Neural cell (in vitro differentiated cells): Measurements from ENCODE around the gene DIP2C. TPM values are rescaled to one million over a fixed set of nuclear protein-coding genes. Genes with fewer than 3 reads are reported as not detected.

Experiments
- H2AFZ ChIP-seq: fragments of 200-600, 300-800 bp; sonication (generic), shearing (Covaris generic); 2 replicates; pipeline ENCODE4 v1.6.0; 2014; ENCODE audit warnings: low read depth, mild to moderate bottlenecking, antibody characterized with exemption, low read length, moderate library complexity
- H3F3A ChIP-seq: fragments of 200-600 bp; shearing (Covaris generic); 2 replicates; pipeline ENCODE4 v1.6.1; 2016; ENCODE audit warnings: mild to moderate bottlenecking, moderate library complexity, mixed read lengths, antibody characterized with exemption, low read length; ENCODE audit not compliant: insufficient read depth, poor library complexity, severe bottlenecking
- H3K27ac ChIP-seq: fragments of 200-600, 300-800 bp; sonication (generic), shearing (Covaris generic); 2 replicates; pipeline ENCODE4 v1.5.1; 2014; ENCODE audit warnings: mild to moderate bottlenecking, low read length, moderate library complexity
- H3K27me3 ChIP-seq: fragments of 300-800, 200-600 bp; sonication (generic), shearing (Covaris generic); 2 replicates; pipeline ENCODE4 v1.6.0; 2014; ENCODE audit warnings: mild to moderate bottlenecking, low read depth, low read length, moderate library complexity; ENCODE audit not compliant: insufficient read depth
- H3K36me3 ChIP-seq: fragments of 300-800, 200-600 bp; sonication (generic), shearing (Covaris generic); 2 replicates; pipeline ENCODE4 v1.5.1; 2014; ENCODE audit warnings: mild to moderate bottlenecking, antibody characterized with exemption, low read length, moderate library complexity; ENCODE audit not compliant: insufficient read depth
- H3K4me2 ChIP-seq: fragments of 300-800, 200-600 bp; sonication (generic), shearing (Covaris generic); 2 replicates; pipeline ENCODE4 v1.6.0; 2014; ENCODE audit warnings: mild to moderate bottlenecking, low read length
- H3K4me3 ChIP-seq: fragments of 300-800, 200-600 bp; sonication (generic), shearing (Covaris generic); 2 replicates; pipeline ENCODE4 v1.5.1; 2014; ENCODE audit warnings: mild to moderate bottlenecking, low read length, moderate library complexity
- H3K79me2 ChIP-seq: fragments of 200-600 bp; shearing (Covaris generic); replicated peaks from 2 replicates; pipeline ENCODE4 v1.6.0; 2014; ENCODE audit warnings: mild to moderate bottlenecking, low read length, moderate library complexity; ENCODE audit not compliant: insufficient read depth
- H3K9ac ChIP-seq: fragments of 300-800, 200-600 bp; sonication (generic), shearing (Covaris generic); 2 replicates; pipeline ENCODE4 v1.6.1; 2016; ENCODE audit warnings: mild to moderate bottlenecking, low read length, mixed read lengths
- H3K9me2 ChIP-seq: fragments of 200-600 bp; shearing (Covaris generic); 2 replicates; pipeline ENCODE4 v1.6.1; 2016; ENCODE audit warnings: mild to moderate bottlenecking, low read length, mixed read lengths; ENCODE audit not compliant: insufficient read depth
- H3K9me3 ChIP-seq: fragments of 200-600, 300-800 bp; sonication (generic), shearing (Covaris generic); 2 replicates; pipeline ENCODE4 v1.6.1; 2016; ENCODE audit warnings: mild to moderate bottlenecking, mixed run types, low read length, moderate library complexity, mixed read lengths
- H4K20me1 ChIP-seq: fragments of 200-600 bp; shearing (Covaris generic); 2 replicates; pipeline ENCODE4 v1.6.1; 2016; ENCODE audit warnings: mild to moderate bottlenecking, mixed run types; ENCODE audit not compliant: insufficient read depth
- CTCF ChIP-seq: fragments of 450-650 bp; IDR thresholded peaks from 2 replicates; pipeline ENCODE4 v1.5.1; 2014; ENCODE audit warnings: antibody characterized with exemption, mild to moderate bottlenecking, moderate library complexity; ENCODE audit not compliant: poor library complexity, severe bottlenecking
- EP300 ChIP-seq: fragments of 450-650 bp; conservative IDR thresholded peaks from 2 replicates; pipeline ENCODE4 v1.6.1; 2014; ENCODE audit warnings: antibody characterized with exemption, mild to moderate bottlenecking, moderate library complexity; ENCODE audit not compliant: poor library complexity, severe bottlenecking
- EZH2 ChIP-seq: fragments of 200-600, 300-800 bp; shearing (Covaris generic), sonication (generic); IDR thresholded peaks from 2 replicates; pipeline ENCODE4 v1.6.1; 2014; ENCODE audit warnings: antibody characterized with exemption, low read length, borderline replicate concordance, mild to moderate bottlenecking; ENCODE audit not compliant: insufficient read depth, poor library complexity, severe bottlenecking
- MXI1 ChIP-seq: fragments of 450-650 bp; conservative IDR thresholded peaks from 2 replicates; pipeline ENCODE4 v1.6.1; 2014; ENCODE audit warnings: antibody characterized with exemption, mild to moderate bottlenecking; ENCODE audit not compliant: poor library complexity, severe bottlenecking
- POLR2AphosphoS5 ChIP-seq: IDR thresholded peaks from 2 replicates; pipeline ENCODE4 v1.6.1; 2012
- RAD21 ChIP-seq: fragments of 450-650 bp; conservative IDR thresholded peaks from 2 replicates; pipeline ENCODE4 v1.6.1; 2014; ENCODE audit warnings: antibody characterized with exemption, mild to moderate bottlenecking, moderate library complexity
- SMC3 ChIP-seq: fragments of 450-650 bp; conservative IDR thresholded peaks from 2 replicates; pipeline ENCODE4 v1.6.1; 2014; ENCODE audit warnings: antibody characterized with exemption, mild to moderate bottlenecking, moderate library complexity; ENCODE audit not compliant: poor library complexity
- TAF1 ChIP-seq: IDR thresholded peaks from 2 replicates; pipeline ENCODE4 v1.6.1; 2012; ENCODE audit warnings: low read depth
- polyA plus RNA-seq: library from polyadenylated mRNA; depleted of rRNA; stranded (reverse); fragments of >200 nt; gene quantifications from 2 replicates; pipeline ENCODE4 v1.2.3, GENCODE V29; 2014
- TF ChIP-seq, protein P1 (sequence below): IDR thresholded peaks from 2 replicates; pipeline ENCODE4 v1.6.1; 2012; ENCODE audit warnings: borderline replicate concordance

The DIP2C gene
- polyA plus RNA-seq, 1 donor from 2014 or later: 24.1 TPM

- no peak overlapping the region for H3K9ac ChIP-seq
- no peaks in the 10 kb centered on the region for H3F3A ChIP-seq
- H3K4me2 ChIP-seq: no peak overlapping the region
- H3K4me3 ChIP-seq: no peak overlapping the region
- no peaks in the 10 kb centered on the region for H3K9me3 ChIP-seq
- H3K27me3 ChIP-seq: no peaks in the 10 kb centered on the region
- H3K9me2 ChIP-seq: no peaks in the 10 kb centered on the region
- H3K36me3 ChIP-seq: no peaks in the 10 kb centered on the region
- no peak overlapping the region for H3K27ac ChIP-seq
- no peaks in the 10 kb centered on the region for H4K20me1 ChIP-seq
- H3K79me2 ChIP-seq: no peaks in the 10 kb centered on the region
- TF ChIP-seq POLR2AphosphoS5: no peak
- TF ChIP-seq EZH2: no peak
- H2AFZ ChIP-seq: no peak overlapping the region
These were observed 298.2 kb downstream of the DIP2C start for GRCh38 chr10:391305-391704.

DNA sequence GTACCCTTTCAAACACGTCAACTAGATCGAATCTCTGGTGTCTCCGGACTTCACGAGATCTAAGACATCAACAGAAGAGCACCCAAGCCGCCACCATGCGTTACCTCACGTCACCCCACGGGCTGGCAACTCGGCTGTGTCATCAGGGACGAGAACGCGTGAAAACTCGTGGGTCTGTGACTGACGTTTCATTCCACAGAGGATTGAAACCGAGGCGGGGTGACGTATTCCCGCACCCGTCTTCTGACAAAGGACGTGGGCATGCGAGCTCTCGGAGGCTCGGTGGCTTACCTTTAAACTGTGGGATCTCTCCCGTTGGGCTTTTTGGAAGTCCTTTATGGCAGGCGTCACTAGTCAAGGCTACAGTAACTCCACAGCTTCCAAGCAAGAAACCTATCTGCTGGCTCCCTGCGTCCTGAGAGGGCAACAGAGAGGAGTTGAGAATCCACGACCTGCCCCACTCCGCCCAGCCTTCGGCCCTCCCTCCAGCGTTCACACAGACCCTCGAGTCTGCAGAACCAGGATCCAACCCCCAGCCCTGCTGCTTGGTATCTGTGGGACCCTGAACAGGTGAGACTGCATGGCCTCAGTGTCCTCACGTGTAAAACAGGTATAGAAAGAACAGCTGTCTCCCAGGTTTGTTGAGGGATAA is 298.9 kb downstream of the DIP2C start:
- Histone ChIP-seq H3F3A (no peaks in the 10 kb centered on the region), H3K9me2 (no peaks in the 10 kb centered on the region), H3K36me3 (no peaks in the 10 kb centered on the region), H4K20me1 (no peaks in the 10 kb centered on the region), H3K9ac (no peak overlapping the region), H3K9me3 (no peaks in the 10 kb centered on the region), H3K79me2 (no peaks in the 10 kb centered on the region), H3K4me3 (no peak overlapping the region), H3K4me2 (no peak overlapping the region), H3K27me3 (no peaks in the 10 kb centered on the region), H3K27ac (no peak overlapping the region), H2AFZ (no peak overlapping the region)
- TF ChIP-seq, protein P1, sequence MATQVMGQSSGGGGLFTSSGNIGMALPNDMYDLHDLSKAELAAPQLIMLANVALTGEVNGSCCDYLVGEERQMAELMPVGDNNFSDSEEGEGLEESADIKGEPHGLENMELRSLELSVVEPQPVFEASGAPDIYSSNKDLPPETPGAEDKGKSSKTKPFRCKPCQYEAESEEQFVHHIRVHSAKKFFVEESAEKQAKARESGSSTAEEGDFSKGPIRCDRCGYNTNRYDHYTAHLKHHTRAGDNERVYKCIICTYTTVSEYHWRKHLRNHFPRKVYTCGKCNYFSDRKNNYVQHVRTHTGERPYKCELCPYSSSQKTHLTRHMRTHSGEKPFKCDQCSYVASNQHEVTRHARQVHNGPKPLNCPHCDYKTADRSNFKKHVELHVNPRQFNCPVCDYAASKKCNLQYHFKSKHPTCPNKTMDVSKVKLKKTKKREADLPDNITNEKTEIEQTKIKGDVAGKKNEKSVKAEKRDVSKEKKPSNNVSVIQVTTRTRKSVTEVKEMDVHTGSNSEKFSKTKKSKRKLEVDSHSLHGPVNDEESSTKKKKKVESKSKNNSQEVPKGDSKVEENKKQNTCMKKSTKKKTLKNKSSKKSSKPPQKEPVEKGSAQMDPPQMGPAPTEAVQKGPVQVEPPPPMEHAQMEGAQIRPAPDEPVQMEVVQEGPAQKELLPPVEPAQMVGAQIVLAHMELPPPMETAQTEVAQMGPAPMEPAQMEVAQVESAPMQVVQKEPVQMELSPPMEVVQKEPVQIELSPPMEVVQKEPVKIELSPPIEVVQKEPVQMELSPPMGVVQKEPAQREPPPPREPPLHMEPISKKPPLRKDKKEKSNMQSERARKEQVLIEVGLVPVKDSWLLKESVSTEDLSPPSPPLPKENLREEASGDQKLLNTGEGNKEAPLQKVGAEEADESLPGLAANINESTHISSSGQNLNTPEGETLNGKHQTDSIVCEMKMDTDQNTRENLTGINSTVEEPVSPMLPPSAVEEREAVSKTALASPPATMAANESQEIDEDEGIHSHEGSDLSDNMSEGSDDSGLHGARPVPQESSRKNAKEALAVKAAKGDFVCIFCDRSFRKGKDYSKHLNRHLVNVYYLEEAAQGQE: no peak
- no peak for TF ChIP-seq RAD21
- no peak for TF ChIP-seq MXI1
- no peak for TF ChIP-seq CTCF
- no peak for TF ChIP-seq TAF1
- no peak for TF ChIP-seq EP300
- TF ChIP-seq SMC3: no peak
- no peak for TF ChIP-seq EZH2
- no peak for TF ChIP-seq POLR2AphosphoS5
